ENCODE results near the gene ALPG. TPM values are rescaled to one million over a fixed set of nuclear protein-coding genes. Genes with fewer than 3 reads are reported as not detected.
A peak's percentile ranks its signal among the peaks of the same experiment; 100 is the strongest.
"Not testable (repeated sequence)": the region's sequence is repeated elsewhere in the genome, so short reads cannot be mapped to it uniquely, and the experiment has no call there.

ALPG gene
- total RNA-seq = not detected

DNA sequence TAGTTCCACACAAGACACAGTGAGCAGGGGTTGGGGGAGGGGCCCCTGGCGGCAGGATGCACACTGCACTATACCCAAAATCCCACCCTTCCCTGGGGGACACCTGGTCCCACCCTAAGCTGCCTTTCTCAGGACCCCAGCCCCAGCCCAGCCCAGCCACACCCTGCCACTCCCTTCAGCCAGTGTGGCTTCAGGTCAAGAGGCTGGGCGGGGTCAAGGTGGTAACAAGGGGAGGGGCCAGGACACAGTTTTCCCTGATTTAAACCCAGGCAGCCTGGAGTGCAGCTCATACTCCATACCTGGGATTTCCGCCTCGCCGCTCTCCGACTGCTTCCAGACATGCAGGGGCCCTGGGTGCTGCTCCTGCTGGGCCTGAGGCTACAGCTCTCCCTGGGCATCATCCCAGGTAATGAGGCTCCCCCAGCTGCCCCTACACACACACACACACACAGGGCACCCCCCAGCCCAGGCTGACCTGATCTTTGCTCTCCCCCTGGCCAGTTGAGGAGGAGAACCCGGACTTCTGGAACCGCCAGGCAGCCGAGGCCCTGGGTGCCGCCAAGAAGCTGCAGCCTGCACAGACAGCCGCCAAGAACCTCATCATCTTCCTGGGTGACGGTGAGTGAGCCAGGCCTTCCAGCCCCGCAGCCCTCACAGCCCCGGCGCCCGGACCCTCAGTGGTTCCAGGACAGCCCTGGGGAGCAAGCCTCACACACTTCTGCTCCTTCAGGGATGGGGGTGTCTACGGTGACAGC is at the start of gene ALPG:
Gene ALPG, plus strand, starts transcription at position 289 of the 755 bp plus-strand sequence. Its CDS starts 51 bp downstream, at position 340.
- no peak for ATAC-seq (ENCODE audit: low FRiP score)
- DNase-seq (ENCODE audit: low spot score) = no peak
- no peak for TF ChIP-seq CTCF (IDR thresholded peaks at IDR 0.05)

DNA sequence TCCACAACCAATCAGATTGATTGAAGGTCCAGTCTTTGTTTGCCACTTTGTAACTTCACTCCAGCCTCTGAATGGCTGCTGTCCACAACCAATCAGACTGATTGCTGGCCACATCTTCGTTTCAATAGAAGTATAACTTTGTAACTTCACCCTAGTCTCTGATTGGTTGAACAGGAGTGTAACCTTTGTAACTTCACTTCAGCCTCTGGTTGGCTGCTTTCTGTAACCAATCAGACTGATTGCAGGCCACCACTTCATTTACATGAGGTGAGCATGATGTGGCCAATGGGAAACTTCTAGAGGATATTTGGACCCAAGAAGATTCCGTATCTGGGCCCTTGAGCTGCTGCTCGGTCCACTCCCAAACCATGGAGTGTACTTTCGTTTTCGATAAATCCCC is 45.0 kb upstream of the ALPG start:
- TF ChIP-seq CTCF (IDR thresholded peaks at IDR 0.05) = no peak
- ATAC-seq (ENCODE audit: low FRiP score) (no peak), DNase-seq (ENCODE audit: low spot score) (no peak)

GRCh38 chr2:232362174-232362900 is 44.3 kb upstream of the ALPG start:
- DNase-seq (ENCODE audit: low spot score) (no peak), ATAC-seq (ENCODE audit: low FRiP score) (no peak)
- no peak for TF ChIP-seq CTCF (IDR thresholded peaks at IDR 0.05)

DNA sequence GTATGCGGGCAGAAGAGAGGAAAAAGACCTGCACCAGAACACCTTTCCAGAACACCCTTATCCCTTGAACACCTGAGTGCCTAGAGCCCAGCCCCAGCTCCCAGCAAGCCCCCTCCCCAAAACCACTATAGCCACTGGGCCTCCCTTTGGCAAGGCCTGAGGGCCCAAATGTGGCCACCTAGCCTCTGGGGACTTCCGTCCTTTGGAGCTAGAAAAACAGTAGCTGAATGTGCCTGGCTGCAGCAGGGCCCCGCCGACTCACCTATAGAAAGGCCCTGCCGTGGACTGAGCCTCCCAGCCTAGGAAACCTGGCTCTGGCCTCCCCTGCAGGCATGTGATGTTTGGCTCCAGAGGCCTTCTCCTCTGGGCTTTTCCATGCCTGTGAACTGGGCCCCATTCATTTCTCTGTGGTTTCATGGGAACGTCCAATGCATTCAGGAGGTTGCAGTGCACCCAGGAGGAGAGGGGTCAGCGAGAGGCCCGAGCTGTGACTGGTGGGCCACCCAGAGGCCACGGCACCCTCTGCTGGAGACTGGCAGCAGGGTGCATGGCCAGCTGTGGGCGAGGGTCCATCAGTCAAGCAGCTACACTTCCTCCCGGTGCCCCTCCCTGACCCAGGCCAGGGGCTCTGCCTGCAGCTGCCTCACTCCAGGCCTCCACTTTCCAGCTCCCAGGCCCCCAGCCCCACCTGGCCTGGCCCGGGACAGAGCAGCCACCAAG is 43.4 kb upstream of the ALPG start:
- DNase-seq (ENCODE audit: low spot score); ATAC-seq (ENCODE audit: low FRiP score): not testable (repeated sequence)

- DNase-seq (ENCODE audit: low spot score) (no peak), ATAC-seq (ENCODE audit: low FRiP score) (no peak)
- TF ChIP-seq CTCF (IDR thresholded peaks at IDR 0.05) = no peak
Observed at GRCh38 chr2:232363784-232364615, 42.6 kb upstream of the ALPG start.

DNA sequence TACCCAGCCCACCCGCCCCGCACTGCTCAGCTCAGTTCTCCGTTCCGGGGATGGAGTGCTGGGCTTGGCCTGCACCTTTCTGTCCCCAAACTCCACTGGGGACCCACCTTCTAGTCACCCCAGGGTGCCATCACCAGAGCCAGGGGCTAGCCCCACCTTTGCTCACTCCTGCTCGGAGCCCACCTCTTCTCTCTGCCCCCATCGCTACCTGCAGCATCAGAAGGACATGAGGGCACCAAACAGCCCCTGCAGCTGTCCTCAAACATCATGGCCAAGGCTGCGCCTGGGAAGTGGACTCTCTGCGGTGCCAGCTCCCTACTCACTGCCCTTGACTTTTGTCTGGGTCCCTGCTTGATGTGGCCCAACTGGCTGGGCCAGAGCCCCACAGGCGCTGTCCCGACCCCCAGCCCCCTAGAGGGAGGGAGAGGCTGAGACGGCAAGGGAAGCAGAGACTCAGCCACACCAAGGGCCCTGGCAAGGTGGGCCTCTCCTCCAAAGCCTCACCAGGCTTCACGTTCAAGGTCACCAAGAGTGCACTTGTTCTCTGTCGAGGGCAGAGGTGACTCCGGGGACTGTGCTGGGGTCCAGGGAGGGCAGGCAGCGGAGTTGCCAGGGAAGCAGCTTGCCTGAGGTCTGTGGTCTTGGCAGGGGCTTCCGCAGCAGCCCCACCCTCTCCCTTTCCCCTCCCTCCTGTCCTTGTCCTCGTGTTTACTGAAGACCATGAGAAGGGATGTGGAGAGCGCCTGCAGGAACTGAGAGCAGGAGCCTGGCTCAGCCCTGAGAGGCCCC is 41.6 kb upstream of the ALPG start:
- not testable (repeated sequence) for ATAC-seq (ENCODE audit: low FRiP score); DNase-seq (ENCODE audit: low spot score)

DNA sequence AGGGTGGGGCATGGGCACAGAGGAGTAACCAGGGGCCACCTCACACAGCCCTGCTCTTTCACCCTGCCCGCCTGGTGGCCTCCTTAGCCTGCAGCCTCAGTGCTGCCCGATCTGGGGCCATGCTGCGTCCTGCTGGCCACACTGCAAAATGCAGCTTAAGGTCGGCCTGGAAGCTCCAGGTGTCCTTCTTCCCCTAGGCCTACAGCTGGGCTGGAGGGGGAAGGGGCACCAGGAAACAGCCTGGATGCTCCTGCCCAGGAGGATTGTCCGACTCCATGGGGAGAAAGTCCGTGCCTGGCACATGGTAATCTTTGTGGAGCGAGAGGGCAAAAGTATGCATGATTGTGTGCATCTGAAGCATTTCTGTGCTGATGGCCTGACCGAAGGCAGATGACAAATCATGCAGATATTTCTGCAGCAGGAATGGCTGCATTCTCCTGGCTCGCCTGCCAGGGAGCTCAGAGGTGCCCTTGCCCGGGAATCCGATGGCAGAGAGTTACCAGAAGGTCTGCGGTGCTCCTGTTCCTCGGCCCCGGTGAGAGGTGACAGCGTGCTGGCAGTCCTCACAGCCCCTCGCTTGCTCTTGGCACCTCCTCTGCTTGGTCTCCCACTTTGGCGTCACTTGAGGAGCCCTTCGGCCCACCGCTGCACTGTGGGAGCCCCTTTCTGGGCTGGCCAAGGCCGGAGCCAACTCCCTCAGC is 40.9 kb upstream of the ALPG start:
- DNase-seq (ENCODE audit: low spot score) (no peak), ATAC-seq (ENCODE audit: low FRiP score) (peak; percentile 30)
- TF ChIP-seq CTCF (IDR thresholded peaks at IDR 0.05) = no peak

GRCh38 chr2:232366461-232366860 is 40.2 kb upstream of the ALPG start:
- not testable (repeated sequence) for ATAC-seq (ENCODE audit: low FRiP score); DNase-seq (ENCODE audit: low spot score)

All from omental fat pad (tissue), 4 donors.